ENCODE data around the gene NFYC. TPM values are rescaled to one million over a fixed set of nuclear protein-coding genes. Genes with fewer than 3 reads are reported as not detected.

The NFYC gene
- total RNA-seq, 1 experiment from 2014 or later: 63.3 TPM

- POLR2A ChIA-PET: no interaction called here
- no peaks in the 10 kb centered on the region; the same call in 1 of the 2 replicates for H3K79me2 ChIP-seq (ENCODE audit: insufficient read depth, low read length)
- peaks cover 4% of the 10 kb centered on the region in 2 experiments; a peak in 2 of 4 replicates for H3K4me1 ChIP-seq (ENCODE audit: control insufficient read depth in 1 of 2, insufficient read depth in 2 of 2, low read length in 2 of 2)
- no peaks in the 10 kb centered on the region for H3K27me3 ChIP-seq (ENCODE audit: insufficient read depth, low read length)
- H3K36me3 ChIP-seq (ENCODE audit: control insufficient read depth in 1 of 2, insufficient read depth in 2 of 2, low read length in 2 of 2): peaks cover 15 to 17% of the 10 kb centered on the region in 2 experiments
- H3K9me3 ChIP-seq (ENCODE audit: control insufficient read depth in 1 of 2, insufficient read depth in 1 of 2, low read depth in 1 of 2, low read length in 2 of 2): no peaks in the 10 kb centered on the region
- intact Hi-C loops (cut with micrococcal nuclease): no loop called here
- DNase-seq (ENCODE audit: low read depth, low spot score): no peak
- no peaks in the 10 kb centered on the region for H3K9me2 ChIP-seq (ENCODE audit: insufficient read depth)
- H3K4me2 ChIP-seq (ENCODE audit: low read length): no peak overlapping the region
- ATAC-seq: no peak
- TF ChIP-seq SIN3A (IDR thresholded peaks at IDR 0.05; ENCODE audit: low read depth) (no peak), MAX (IDR thresholded peaks at IDR 0.05) (no peak), ATF3 (IDR thresholded peaks at IDR 0.05) (no peak), SP1 (IDR thresholded peaks at IDR 0.05; ENCODE audit: low read depth) (no peak), CBX3 (IDR thresholded peaks at IDR 0.05; ENCODE audit: low read depth) (no peak), EZH2 (IDR thresholded peaks at IDR 0.05) (no peak), ZBTB33 (IDR thresholded peaks at IDR 0.05; ENCODE audit: extremely low read depth, insufficient replicate concordance, low read length) (no peak), EGR1 (IDR thresholded peaks at IDR 0.05; ENCODE audit: low read depth) (no peak), CEBPB (IDR thresholded peaks at IDR 0.05; ENCODE audit: low read depth) (no peak), TCF7L2 (IDR thresholded peaks at IDR 0.05; ENCODE audit: borderline replicate concordance, extremely low read depth, insufficient read depth, insufficient read length) (no peak), REST (IDR thresholded peaks at IDR 0.05; ENCODE audit: low read depth) (no peak), ELF1 (IDR thresholded peaks at IDR 0.05; ENCODE audit: borderline replicate concordance, low read depth) (no peak), ZNF274 (IDR thresholded peaks at IDR 0.05; ENCODE audit: low read depth, low read length) (no peak), POLR2AphosphoS5 (IDR thresholded peaks at IDR 0.05; ENCODE audit: low read depth, low read length) (no peak), FOSL1 (IDR thresholded peaks at IDR 0.05; ENCODE audit: low read depth) (no peak), SRF (IDR thresholded peaks at IDR 0.05; ENCODE audit: low read depth) (no peak), EZH2phosphoT487 (IDR thresholded peaks at IDR 0.05; ENCODE audit: borderline replicate concordance) (no peak), POLR2A (IDR thresholded peaks at IDR 0.05; ENCODE audit: borderline replicate concordance, extremely low read depth, insufficient read depth, insufficient read length) (no peak), RAD21 (IDR thresholded peaks at IDR 0.05; ENCODE audit: low read depth) (no peak), YY1 (IDR thresholded peaks at IDR 0.05; ENCODE audit: extremely low read depth, insufficient replicate concordance, low read depth, low read length) (no peak)
- H3K9ac ChIP-seq (ENCODE audit: low read length): no peak overlapping the region
- RAD21 ChIA-PET (ENCODE audit: low non-redundant PET in 1 of 2, low total read pairs in 2 of 2, uncharacterized antibody in 2 of 2, unreplicated experiment in 2 of 2): no interaction called here
- H4K20me1 ChIP-seq (ENCODE audit: insufficient read depth): no peaks in the 10 kb centered on the region
- no peak overlapping the region for H3K27ac ChIP-seq (ENCODE audit: low read depth, low read length)
- CTCF ChIA-PET: no interaction called here
- H2AFZ ChIP-seq (ENCODE audit: low read depth, low read length, poor library complexity, severe bottlenecking): no peak overlapping the region
- H3K4me3 ChIP-seq (replicated peaks in 1 of 2; ENCODE audit: low read depth in 1 of 2, low read length in 2 of 2): no peak overlapping the region
- no TSS peak for BruUV-seq (replicated peaks)
These were observed 58.3 kb downstream of the NFYC start for GRCh38 chr1:40749817-40750216.
